ENCODE results near the gene BPIFB4. TPM values are rescaled to one million over a fixed set of nuclear protein-coding genes. Genes with fewer than 3 reads are reported as not detected.

Gene BPIFB4
- total RNA-seq, 1 donor from 2014 or later = not detected

DNA sequence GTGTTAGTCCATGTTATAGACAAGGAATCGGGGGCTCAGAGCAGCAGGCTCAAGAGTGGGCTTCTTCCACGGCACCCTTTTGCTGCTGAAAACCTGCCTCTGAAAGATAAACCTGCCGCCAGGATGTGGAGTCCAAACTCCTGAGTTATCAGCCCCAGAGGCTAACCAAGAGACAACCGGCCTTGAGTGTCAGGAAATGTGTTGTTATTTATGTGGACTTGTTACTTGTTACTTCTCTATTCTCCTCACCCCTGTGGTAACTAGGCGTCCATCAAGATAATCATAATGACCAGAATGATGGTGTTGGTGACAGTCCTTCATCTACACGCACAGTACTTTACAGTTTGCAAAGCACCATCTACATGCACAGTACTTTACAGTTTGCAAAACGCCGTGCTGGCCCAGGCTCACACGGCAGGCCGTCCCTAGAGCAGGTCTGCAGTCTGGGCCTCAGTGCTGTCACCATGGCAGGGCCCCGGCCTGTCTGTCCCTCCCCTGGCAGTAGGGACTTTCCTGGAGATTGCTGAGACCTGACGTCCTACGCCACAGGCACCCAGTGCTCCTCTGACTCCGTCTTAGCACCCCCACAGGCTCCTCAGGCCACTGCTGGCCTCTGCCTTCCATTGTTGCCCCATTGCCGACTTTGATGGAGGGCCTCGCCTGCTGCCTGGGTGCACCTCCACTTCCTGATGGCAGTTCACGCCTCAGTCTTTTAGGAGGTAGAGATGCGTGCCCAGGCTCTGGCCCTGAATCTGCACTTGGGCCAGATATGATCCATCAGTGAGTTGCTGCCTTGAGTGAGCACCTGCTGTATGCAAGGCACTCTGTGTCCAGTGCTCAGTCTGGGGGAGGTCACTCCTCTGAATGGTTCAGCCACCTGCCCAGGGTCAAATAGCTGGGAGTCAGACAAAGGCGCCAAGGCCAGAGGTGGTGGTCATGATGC lies 9.1 kb upstream of the BPIFB4 start:
- TF ChIP-seq, protein P1, sequence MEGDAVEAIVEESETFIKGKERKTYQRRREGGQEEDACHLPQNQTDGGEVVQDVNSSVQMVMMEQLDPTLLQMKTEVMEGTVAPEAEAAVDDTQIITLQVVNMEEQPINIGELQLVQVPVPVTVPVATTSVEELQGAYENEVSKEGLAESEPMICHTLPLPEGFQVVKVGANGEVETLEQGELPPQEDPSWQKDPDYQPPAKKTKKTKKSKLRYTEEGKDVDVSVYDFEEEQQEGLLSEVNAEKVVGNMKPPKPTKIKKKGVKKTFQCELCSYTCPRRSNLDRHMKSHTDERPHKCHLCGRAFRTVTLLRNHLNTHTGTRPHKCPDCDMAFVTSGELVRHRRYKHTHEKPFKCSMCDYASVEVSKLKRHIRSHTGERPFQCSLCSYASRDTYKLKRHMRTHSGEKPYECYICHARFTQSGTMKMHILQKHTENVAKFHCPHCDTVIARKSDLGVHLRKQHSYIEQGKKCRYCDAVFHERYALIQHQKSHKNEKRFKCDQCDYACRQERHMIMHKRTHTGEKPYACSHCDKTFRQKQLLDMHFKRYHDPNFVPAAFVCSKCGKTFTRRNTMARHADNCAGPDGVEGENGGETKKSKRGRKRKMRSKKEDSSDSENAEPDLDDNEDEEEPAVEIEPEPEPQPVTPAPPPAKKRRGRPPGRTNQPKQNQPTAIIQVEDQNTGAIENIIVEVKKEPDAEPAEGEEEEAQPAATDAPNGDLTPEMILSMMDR (IDR thresholded peaks at IDR 0.05) = no peak
- Mint-ChIP-seq H3K36me3 (ENCODE audit: low read depth) (no peaks in the 10 kb centered on the region), H3K27me3 (no peaks in the 10 kb centered on the region), H3K9me3 (no peaks in the 10 kb centered on the region), H3K4me1 (no peaks in the 10 kb centered on the region), H3K4me3 (no peak overlapping the region), H3K27ac (no peak overlapping the region)
- POLR2A ChIA-PET = no interaction called here
- intact Hi-C loops (cut with micrococcal nuclease) = no loop called here
- ATAC-seq (ENCODE audit: low read depth) (no peak), DNase-seq (no peak)
- CTCF ChIA-PET = no interaction called here

DNA sequence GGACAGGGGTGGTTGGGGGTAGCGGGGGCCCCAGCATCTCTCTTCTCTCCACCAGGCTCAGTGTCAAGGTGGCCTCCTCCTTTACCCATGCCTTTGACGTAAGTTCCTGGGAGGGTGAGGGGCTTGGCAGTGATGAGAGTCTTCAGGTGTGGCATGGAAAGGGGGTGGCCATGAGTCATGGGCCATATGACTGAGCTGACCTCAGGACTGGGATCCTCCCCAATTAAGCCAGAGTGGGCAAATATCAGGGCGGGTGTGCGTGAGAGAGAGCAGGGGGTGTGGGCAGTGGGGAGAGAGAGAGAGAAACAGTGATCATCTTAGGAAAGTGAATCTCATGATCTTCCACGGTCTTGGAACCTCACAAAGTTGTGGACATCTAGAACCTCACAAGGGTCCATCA lies 8.2 kb upstream of the BPIFB4 start:
- TF ChIP-seq, protein P1 (IDR thresholded peaks at IDR 0.05) = no peak

DNA sequence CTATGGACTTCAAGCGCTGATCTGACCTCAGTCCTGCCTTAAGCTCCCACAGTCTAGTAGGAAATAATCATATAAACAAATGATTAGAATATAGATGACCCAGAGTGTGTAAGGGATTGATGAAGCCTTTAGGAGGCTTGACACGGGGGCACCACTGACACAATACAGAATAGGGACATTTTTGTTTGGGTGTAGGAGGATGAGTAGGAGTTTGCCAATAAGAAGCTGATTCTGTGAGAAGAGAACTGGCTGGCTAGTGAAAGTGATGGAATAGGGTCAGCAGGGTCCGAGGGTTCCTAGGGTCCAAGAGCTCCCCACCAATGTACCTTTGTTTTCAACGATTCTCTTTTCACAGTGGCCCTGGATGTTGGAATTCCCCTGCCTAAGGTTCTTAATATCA lies 7.1 kb upstream of the BPIFB4 start:
- intact Hi-C loops (cut with micrococcal nuclease) = no loop called here
- H3K4me3 Mint-ChIP-seq = no peak overlapping the region
- peaks cover 3% of the 10 kb centered on the region for H3K27me3 Mint-ChIP-seq
- DNase-seq (no peak), ATAC-seq (ENCODE audit: low read depth) (no peak)
- TF ChIP-seq, protein P1 (IDR thresholded peaks at IDR 0.05) = no peak
- ChIA-PET CTCF (no interaction called here), POLR2A (no interaction called here)
- no peaks in the 10 kb centered on the region for H3K4me1 Mint-ChIP-seq
- no peaks in the 10 kb centered on the region for H3K9me3 Mint-ChIP-seq
- no peaks in the 10 kb centered on the region for H3K36me3 Mint-ChIP-seq (ENCODE audit: low read depth)
- no peak overlapping the region for H3K27ac Mint-ChIP-seq

More for the DNA sequence above, 8.2 kb upstream of the BPIFB4 start:
- Mint-ChIP-seq H3K4me3 (no peak overlapping the region), H3K9me3 (no peaks in the 10 kb centered on the region), H3K4me1 (no peaks in the 10 kb centered on the region), H3K27ac (no peak overlapping the region), H3K27me3 (no peaks in the 10 kb centered on the region), H3K36me3 (ENCODE audit: low read depth) (no peaks in the 10 kb centered on the region)
- DNase-seq (no peak), ATAC-seq (ENCODE audit: low read depth) (no peak)
- intact Hi-C loops (cut with micrococcal nuclease) = no loop called here
- ChIA-PET POLR2A (no interaction called here), CTCF (no interaction called here)

DNA sequence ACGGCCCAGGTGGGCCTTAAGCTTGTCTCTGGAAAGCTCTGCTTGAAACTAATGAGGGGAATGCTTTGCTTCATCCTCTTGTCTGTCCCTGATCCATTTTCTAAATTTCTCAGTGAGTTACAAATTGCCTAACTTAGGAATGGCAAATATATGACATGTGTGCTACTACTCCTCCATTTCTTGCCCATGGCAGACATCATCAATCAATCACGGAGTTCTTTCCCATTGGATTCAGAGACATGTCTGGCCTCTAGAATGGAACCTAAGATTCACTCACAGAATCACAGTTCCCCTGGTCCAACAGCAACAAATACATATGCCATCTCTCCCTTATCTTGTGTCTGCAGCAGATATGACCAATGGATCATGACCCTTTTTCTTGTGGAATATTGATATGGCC lies 6.6 kb upstream of the BPIFB4 start:
- CTCF ChIA-PET = no interaction called here
- H3K4me1 Mint-ChIP-seq = no peaks in the 10 kb centered on the region
- no peak overlapping the region for H3K27ac Mint-ChIP-seq

DNA sequence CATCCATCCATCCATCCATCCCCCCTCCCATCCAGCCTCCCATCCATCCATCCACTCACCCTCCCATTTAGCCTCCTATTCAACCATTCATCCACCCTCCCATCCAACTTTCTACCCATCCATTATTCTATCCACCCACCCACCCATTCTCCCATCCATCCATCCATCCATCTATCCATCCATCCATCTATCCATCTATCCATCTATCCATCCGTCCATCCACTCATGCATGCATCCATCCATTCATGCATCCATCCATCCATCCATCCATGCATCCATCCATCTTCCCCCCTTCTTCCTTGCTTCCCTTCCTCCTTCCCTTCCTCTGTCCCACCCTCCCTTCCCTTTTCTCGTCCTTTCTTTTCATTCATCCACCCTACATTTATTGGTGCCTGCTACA lies 4.8 kb upstream of the BPIFB4 start:
- no peaks in the 10 kb centered on the region for H3K36me3 Mint-ChIP-seq (ENCODE audit: low read depth)
- ATAC-seq (ENCODE audit: low read depth) (no peak), DNase-seq (no peak)
- no peaks in the 10 kb centered on the region for H3K4me1 Mint-ChIP-seq
- TF ChIP-seq, protein P1 (IDR thresholded peaks at IDR 0.05) = no peak
- H3K9me3 Mint-ChIP-seq = no peaks in the 10 kb centered on the region
- H3K4me3 Mint-ChIP-seq = no peak overlapping the region
- H3K27me3 Mint-ChIP-seq = peaks cover 3% of the 10 kb centered on the region
- ChIA-PET CTCF (interaction anchor here (2.5 kb wide), 1 partner anchor 174 kb away, joined by 17 read pairs; no protein-coding TSS in a partner anchor), POLR2A (no interaction called here)
- no peak overlapping the region for H3K27ac Mint-ChIP-seq
- intact Hi-C loops (cut with micrococcal nuclease) = loop anchor here (5.0 kb wide), 1 partner anchor 282 kb away; no protein-coding TSS in a partner anchor

More for the DNA sequence above, 6.6 kb upstream of the BPIFB4 start:
- Mint-ChIP-seq H3K4me3 (no peak overlapping the region), H3K36me3 (ENCODE audit: low read depth) (no peaks in the 10 kb centered on the region), H3K9me3 (no peaks in the 10 kb centered on the region), H3K27me3 (peaks cover 3% of the 10 kb centered on the region)
- intact Hi-C loops (cut with micrococcal nuclease) = no loop called here
- no peak for ATAC-seq (ENCODE audit: low read depth)
- DNase-seq = no peak
- POLR2A ChIA-PET = no interaction called here
- TF ChIP-seq, protein P1 (IDR thresholded peaks at IDR 0.05) = no peak
